HS-27A (cell line): ENCODE results near the gene COL13A1.

Experiments used
- DNase-seq: peaks from one replicate; pipeline ENCODE4 v3.0.0-alpha.2; 2012; ENCODE audit warnings: low read depth, missing footprints

Gene COL13A1

DNA sequence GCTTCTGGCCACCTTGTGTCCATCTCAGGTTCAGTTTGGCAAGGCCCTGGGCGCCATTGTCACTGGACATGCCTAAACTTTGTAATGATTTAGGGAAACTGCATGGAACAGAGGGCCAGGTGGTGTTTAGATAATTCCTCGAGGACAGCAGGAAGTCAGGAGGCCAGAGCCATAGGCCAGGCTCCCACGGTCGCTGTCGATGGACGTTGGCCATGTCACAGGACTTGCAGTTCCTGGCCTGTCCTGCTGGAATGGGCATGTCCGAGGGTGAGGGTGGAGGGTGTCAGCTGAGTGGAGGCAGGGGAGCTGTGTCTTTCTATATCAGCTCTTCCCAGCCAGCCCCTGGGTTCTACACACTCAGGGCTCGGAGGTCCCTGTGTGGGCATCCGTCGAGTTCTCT lies 143.1 kb downstream of the COL13A1 start:
- no peak for DNase-seq

DNA sequence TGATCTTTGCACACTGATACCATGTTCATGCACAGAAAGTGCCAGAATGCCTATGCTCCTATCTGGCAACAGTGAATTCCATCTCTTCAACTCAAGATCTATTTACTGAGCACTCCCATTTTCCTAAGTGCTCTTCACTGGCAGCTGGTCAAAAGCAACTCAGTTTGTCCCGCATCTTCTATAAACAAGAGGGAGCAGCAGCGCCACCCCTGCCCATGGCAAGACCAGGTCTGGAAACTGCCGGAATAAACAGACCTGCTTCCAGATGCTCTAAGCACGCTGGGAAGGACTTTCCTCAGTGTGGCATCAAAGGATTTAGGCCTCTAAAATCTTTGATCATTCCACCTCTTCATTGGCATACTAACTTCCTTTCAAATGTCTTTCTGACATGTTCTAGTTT lies 146.6 kb downstream of the COL13A1 start:
- no peak for DNase-seq

DNA sequence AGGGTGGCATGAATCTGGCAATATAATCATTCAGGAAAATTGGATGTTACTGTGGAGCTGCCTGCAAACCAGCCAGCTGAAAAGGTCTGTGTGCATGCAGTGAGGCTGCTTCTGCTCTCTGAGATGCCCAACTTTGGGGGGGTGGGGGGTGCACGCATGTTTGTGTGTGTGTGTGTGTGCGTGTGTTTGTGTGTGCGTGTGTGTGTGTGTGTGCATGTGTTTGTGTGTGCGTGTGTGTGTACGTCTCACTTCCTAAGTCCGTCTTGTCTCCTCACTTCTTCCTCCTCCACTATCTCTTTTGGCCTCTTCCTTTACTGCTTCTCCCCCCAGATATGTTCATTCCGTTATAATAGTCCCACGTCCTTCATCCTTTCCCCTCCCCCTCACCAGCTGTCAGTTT lies 148.1 kb downstream of the COL13A1 start:
- DNase-seq, result no peak

DNA sequence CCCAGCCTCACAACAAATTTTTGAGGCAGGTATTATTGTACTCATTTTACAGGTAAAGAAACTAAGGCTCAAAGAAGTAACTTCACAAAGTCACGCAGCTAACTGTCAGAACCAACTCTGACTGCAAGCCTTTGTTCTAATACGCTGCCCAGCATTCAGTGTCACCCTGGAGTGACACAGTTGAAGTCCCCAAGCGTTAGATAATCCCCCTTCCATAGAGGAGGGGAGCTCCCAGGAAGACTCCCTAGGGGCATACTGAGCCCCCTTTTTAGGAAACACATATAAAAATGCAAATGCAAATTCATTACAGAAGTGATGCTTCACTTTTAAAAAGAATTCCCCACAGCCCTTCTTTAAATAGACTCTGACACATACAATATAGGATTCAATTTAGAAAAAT lies 150.0 kb downstream of the COL13A1 start:
- no peak for DNase-seq

DNA sequence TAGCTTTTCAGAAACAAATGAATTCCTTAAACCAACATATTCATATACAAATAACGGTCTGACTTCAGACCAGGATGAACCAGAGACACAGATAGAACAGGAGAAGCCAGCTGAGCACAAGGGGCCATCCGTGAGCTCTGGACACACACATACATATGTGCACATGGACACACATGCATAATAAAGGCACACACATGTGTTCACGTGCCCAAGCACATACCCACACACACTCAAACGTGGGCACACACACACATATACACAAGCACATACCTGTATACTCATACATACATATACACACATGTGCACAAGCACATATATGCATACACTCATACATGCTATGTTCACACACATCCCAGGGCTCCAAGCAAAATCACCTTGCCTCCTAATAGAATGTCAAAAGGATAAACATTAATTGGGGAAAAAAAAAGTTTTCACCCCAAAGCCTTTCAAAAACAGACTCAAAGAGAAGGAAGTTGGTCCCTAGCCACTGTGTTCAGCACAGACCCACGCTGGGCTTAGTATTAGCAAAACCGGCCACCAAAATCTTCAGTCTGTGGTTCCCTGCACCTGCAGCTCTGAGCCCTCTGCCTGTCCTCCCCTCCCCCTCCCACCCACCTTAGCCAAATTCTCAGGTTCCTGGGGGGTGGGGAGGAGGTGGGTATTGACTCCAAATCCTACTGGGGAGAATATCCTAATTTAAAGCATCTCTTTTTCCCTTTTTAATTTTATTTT lies 150.5 kb downstream of the COL13A1 start:
- DNase-seq, result no peak

DNA sequence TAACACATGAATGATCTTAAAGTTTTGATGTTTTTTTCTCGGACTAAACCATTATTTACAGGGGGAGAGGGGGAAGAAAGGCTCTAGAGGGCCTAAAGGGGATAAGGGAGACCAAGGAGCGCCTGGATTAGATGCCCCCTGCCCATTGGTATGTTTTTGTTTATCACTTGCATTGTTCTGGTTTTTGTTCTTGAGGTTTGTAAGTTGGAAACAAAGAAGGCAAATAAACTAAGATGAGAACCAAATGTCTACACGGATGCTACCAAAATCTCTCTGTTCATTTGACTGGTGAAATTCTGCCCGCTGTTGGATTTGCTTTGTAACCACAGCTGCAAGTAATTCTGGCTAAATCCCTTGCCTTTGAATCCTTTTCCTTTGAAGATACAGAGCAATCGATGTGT lies 151.1 kb downstream of the COL13A1 start:
- DNase-seq, result no peak

DNA sequence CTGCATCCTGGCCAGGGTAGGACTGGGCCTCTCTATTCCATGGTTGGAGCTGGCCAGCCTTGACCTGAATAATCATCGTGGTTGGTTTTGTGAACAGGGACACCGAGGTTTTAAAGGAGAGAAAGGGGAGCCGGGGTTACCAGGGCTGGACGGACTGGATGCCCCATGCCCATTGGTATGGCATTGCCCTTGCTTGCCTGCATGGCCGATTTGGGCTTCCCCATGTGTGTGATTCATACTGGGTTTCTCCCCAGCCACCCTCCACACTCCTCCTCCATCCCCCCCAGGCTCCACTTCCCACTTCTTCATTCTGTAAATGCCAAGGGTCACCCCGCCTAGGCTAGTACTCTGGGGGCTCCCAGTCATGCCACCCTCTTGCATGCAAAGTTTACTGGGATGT lies 152.1 kb downstream of the COL13A1 start:
- DNase-seq, result no peak

DNA sequence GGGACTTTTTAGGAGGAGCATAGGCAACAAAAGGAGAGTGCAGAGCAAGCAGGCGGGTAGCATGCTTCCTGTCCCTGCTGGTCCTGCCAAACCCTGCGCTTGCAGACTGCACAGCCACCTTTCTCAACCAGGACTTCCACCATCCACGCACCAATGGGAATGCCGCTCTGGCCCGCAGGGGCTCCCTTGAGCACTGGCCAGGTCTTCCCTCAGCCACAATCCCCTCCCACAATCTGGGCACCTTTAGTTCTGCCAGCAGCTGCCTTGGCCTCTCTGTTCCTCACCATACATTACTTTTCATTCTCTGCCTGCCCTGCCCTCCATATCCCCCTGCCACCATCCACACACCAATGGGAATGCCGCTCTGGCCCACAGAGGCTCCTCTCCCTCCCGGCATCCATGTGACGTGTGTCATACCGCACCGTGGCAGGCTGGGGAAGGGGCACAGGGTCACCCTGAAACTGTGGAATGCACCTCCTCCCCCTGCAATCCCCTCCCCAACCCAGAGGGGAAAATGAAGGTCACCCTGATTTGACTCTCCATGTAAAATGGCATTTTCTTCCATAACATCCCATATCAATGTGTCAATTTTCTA lies 153.6 kb downstream of the COL13A1 start:
- no peak for DNase-seq

DNA sequence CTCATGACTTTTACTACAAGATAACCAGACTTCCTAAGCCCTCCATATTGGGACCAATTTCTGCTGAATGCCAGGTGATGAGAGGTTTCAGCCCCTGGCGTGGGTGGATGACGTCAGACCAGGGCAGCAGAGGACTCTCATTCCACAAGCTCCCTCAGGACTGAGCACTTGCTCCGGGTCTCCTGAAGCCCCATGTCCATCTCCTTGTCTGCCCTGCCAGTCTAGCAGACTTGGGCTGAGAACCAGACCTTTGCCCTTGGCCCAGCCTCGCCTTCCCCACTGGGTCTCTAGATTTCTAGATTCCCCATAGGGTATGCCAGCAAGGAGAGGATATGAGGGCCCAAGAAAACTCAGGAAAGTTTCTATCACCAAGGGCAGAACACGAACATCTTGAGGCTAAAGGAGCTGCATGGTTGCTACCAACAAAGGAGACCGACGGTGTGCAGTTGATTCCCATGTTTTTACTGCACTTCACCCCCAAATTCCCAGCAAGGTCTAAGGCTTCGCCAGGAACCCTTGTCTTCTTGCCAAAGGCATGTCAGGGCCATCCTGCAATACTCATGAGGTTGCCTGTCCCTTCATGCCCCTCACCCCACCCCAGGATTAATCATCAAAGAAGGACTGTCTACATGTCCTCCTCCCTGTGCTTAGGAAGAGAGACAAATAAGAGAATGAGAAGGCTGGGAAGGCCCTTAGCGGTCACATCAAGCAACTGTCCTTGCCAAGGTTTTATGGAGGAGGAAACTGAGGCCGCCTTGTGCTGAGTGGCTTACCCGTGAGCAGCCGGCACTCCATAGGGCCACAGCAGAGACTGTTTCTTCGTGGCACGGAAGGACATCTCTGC lies 154.4 kb downstream of the COL13A1 start:
- no peak for DNase-seq

DNA sequence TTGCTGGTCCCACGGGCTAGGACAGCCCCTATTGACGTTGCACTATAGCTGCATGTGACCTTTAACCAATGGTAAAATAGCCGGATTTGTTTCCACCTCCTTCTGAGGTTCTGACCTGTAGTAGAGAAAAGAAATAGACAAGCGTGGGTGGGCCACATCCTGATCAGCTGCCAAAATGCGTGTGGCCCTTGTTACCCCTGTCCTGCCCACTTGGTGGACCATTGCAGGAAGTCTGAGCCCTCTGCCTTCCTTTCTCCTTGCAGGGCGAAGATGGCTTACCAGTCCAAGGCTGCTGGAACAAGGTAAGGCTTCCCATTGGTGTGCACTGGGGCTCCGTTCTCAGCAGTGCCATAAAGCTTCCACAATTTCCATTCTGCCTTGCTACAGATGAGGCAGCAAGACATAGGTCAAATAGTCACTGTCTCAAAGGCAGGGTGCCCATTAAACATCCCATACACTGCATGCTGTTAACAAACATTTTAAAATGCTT lies 155.1 kb downstream of the COL13A1 start:
- DNase-seq, result no peak

DNA sequence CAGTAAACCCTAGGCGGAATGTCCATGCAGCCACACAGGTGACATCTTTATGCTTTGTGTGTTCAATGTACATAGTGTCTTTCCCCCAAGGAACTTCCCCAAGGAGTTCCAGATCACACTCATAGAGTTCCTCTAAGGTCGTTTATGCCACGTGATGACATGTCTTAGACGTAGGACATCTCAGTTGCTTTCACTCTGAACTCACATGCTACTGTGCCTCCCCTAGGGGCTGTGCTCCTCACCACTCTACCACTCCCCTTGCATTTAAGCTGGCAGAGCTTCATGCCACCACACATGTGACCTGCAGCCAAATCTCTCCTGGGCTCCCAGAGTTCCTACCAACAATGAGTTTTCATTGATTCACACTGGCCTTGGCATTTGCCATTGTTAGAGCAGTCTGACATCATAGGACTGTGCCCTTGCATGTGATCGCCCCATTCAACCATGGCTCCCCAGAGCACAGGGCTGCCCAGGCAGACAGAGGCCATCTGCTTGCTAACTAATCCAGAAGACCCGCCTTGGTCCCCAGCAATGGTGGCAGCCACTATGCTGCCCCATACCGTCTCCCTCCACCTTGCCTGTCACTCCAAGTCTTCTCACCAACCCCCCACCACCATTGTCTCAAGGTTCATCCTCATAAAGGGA lies 155.7 kb downstream of the COL13A1 start:
- no peak for DNase-seq

DNA sequence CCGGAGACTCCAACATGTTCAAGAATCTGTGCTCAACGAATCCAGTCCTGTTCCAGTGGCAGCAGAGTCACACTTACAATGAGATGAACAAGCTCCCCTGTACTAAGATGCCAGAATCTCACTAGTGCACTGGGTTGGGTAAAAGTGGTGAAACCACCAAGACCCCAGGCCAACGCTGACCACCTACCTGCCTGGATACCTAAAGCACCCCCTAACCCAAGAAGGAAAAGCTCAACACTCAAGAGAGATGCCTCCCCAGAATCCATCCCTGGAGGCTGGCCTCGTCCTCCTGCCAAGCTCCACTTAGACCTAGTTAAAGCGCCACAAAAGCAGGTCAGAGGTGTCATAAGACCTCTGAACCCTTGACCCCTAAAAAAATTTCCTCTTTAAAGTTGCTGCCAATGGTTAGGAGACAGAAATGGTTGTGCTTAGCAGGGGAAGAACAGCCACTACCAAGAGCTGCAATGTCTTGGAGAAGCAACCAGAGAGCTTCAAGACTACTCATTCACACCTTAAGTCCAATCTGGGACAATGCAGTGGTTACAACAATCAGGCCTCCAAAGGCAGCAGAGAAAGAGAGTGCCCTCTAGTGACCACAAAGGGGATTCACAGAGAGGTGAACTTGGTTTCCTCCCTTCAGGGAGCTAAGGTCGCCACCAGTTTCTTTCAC lies 156.3 kb downstream of the COL13A1 start:
- no peak for DNase-seq

DNA sequence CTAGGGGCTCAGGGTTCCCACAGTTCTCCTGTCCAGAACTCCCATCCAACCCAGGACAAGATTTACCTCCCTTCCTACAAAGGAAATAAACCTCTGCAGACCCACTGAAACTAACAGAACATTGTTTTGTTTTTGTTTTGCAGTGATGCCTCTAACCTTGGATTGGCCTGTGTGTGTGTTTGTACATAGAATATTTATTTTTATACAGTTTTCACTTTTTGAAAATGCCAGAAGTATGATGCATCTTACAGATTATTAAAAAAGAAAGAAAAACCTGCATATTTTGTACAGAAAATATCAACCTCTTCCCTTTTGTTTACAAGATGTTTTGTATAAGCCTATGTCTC lies 156.8 kb downstream of the COL13A1 start:
- no peak for DNase-seq

DNA sequence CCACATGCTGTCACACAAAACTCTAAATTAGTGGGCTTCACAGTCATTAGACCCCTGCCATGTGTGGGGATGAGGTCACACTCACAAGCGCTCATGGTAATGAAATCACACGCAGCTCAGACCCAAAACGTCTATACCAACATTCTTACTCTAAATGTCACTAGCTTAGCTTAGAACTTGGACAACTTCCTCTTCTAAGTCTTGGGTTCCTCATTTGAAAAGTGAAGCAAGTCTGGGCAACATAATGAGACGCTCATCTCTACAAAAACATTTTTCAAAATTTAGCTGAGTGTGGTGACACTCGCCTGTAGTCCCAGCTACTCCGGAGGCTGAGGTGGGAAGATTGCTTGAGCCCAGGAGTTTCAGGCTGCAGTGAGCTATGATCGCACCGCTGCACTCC lies 158.2 kb downstream of the COL13A1 start:
- DNase-seq, result no peak

DNA sequence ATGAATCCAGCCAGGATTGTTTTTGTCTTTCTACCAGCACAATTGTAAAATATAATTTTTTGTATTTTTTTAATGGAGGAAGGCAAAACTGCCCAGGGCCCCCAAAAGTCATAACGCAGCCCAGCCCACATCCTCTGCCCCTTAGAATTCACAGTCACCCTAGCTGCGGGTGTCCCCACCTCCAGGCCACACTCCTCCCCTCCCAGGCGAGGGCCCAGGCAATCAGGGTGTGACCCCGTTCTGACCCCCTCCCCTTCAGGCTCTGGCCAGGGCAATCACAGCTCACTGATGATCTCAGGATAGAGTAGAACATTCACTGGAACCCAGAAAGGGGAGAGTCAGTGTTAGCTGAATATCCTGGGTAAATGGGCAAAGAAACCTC lies 158.9 kb downstream of the COL13A1 start:
- no peak for DNase-seq

DNA sequence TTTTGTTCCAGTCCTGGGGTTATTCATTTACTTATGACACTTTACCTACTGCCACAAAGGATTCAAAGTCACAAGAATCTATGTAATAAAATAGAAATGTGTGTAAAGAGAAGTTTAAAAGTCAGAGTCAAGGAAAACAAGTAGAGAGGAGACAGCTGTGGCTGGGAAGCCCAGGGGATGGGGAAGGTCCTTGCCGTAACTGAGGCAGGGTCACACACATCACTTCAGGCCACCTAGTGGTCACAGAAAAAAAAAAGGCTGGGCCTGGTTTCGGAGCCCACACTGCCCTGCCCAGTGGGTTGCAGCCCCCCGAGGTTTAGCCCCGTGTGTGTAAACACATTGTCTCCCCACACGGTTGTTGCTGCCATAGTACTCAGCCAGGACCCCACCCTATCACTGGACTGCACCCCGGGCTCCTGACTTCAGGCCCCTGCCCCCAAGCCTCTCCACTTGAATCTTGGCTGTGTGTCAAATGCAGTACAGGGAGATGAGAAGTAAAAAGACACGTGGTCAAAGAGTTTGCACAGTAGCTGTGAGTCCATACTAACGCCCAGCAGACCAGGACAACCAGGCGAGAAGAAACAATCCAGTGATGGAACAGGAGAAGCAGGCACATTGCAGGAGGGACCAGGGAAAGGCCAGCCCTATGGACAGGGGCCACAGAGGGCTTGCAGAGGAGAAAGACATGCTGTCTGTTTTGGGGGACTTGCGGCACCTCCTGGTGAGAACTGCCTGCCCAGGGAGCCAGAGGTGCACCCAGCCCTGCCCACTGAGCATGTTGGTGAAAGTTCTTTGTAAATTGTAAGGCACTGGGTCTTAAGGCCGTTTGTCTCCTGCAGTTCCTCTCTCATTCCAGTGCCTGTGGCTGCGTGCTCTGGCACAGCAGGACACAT lies 159.5 kb downstream of the COL13A1 start:
- DNase-seq, result no peak

DNA sequence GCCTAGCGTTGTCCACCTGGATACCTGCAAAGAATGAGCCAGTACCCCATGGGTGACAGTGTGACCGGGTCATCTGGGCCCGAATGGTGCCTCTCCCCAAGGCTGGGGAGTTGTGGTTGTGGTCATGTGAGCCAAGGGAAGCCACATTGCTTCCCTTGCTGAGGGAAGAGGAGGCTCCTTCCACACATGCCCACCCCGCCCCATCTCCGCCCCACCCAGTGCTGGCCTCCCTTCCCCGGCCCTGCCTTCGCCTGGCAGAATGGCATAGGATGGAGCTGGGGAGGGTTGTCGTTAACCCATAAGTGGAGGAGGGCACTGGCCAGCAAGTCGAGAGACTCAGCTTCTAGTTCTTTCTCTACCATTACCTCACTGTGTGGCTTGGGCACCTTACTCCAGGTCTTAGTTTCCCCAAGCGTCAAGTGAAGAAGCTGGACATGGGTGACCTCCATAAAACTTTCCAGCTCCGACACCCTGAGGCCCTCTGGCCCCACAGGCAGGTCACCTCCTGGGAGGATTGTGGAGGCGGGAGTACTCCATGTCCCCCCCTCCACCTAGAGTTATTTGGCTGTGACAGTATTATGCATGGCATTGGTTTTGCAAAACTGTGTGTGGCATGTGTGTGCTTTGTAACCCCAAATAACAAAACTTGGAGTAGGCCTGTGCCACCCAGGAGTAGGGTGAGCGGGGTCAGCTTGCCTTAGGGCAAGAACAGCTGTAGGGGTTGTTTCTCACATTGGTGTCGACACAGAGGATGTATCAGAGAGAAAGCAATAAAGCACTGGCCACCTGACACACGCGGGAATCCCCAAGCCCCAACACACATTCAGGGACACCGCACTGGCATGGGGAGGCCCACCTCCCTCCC lies 160.4 kb downstream of the COL13A1 start:
- DNase-seq, result no peak

DNA sequence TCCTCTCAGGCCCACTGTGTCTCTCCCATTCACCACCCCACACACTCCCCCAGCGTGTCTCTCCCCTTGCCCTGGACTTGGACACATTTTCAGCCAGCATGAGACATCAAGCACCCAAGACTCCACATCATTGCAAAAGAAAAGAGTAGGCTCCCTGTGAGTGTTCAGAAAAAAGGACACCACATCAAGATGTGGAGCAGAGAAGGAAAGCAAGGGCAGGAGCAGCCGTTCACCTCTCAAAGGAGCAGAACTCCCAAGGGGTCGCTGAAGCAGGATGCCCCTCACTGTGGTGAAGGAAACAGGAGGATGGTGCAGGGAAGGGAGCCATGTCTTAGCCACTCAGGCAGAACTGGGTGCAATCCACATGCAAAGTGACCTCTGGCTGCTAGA lies 161.0 kb downstream of the COL13A1 start:
- no peak for DNase-seq

DNA sequence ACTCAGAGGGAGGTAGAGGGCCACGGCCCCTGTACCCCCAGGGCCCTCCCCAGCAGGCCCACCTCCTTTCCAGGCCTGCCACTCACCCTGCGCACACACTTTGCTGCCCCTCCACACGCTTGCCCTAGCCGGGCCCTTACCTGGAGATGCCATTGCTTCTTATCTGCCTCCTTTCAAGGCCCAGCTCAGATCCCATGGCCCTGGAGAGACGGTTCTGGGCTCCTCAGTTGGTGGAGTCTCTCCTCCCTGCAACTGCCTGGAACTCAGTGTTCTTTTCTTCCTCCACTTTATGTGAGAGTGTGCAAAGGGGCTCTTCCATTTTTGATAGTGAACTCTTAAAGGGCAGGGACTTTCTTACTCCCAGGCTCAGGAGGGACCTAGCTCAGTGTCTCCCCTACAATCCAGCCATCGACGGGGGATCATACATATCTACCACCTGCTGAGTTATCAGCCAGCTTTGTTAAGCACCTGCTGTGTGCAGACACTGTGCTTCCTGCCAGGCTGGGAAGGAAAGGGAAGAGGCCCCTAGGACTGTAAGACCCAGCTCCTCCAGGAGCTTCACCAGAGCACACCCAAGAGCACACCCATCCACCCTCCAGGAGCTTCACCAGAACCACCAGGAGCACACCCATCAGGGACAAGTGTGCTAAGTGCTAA lies 161.6 kb downstream of the COL13A1 start:
- no peak for DNase-seq
